HG02759 (cell line): ENCODE data around the gene CD300LD.

ENCODE experiments used
- ATAC-seq: cut with Tn5 transposase; IDR thresholded peaks from one replicate; pipeline ENCODE4 v1.9.1; 2021; ENCODE audit warnings: mild to moderate bottlenecking, moderate library complexity; ENCODE audit not compliant: unreplicated experiment

Gene CD300LD

DNA sequence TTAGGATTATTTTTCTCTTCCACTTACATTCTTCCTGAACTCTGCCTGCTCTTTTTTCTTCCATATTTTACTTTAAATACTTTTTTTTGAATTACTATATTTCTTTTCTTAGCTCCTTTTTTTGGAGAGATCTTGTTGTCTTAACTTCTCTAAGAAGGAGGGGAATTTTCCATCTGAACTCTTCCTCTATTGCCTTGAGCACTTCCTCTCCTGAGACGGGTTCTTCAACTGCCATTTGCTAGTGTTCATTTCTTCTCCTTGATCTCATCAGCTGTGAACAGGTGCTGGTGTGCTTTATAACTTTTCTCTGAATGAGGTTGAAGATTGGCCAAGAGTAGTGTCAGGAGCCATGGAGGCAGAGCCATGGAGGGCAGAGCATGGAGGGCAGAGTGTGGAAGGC lies 15.1 kb upstream of the CD300LD start:
- no peak for ATAC-seq

DNA sequence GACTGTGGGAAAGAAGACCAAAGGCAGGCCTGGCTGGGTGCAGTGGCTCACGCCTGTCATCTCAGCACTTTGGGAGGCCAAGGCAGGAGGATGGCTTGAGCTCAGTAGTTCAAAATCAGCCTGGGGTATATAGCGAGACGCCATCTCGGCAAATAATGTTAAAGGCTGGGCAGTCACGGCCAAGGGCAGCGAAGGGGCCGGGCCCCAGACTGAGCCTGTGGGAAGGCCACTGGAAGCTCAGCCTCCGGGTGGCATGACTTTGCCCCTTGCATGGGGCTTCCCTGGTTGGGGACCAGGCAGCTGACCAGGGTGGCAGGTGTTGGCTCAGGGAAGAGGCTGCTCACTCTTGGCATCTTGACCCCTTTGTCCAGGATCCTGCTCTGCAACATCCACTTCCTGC lies 14.0 kb upstream of the CD300LD start:
- no peak for ATAC-seq

DNA sequence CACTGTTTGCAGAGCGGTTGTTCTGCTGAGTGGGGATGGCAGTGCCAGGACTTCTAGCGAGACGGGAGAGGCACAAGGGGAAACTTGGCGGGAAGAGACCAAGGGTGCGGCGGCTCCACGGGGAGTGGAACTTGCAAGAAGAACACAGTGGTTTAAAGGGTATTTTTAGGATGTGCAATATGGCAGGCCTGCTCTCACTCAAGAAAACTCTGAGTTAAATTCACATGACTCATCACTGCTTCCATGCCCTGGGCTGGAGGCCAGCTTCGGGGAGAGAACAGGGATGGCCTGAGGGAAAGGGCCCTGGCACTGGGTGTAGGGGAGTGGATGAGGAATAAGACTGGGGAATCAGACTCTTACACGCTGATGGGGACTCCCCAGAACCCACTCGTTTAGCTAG lies 13.3 kb upstream of the CD300LD start:
- ATAC-seq, result no peak

DNA sequence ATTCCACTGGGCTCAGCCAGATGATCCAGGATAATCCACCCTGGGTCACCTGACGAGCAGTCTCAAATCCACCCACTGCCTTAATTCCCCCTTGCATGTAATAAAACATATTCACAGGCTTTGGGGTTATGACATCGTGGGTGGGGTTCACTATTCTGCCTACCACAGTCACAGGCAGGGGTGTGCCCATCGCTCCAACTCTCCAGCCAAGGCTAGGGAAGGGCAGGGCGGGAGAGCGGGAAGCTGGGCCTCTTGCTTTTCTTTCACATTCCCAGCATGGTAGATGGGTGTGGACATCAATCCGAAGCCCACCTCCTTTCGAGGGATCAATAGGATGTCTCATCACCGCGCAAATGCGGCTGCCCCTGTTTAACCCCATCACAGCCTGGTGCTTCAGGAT lies 12.7 kb upstream of the CD300LD start:
- no peak for ATAC-seq

DNA sequence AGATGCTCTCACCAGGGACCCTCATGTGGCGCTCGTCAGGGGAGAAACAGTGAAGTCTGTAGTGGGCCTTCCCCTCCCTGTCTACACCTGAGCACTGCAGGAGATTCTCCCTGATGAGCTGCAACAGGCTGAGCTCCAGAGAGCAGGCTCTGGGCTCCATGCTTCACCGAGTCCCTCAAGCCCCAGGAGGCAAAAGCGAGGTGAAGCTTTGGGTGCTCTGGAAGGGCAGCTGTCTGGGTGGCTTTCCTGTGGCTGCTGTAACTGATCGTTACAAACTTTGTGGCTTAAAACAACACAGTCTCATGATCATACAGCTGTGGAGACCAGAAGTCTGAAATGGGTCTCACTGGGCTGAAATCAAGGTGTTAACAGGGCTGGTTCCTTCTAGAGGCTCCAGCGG lies 12.1 kb upstream of the CD300LD start:
- ATAC-seq, result no peak

DNA sequence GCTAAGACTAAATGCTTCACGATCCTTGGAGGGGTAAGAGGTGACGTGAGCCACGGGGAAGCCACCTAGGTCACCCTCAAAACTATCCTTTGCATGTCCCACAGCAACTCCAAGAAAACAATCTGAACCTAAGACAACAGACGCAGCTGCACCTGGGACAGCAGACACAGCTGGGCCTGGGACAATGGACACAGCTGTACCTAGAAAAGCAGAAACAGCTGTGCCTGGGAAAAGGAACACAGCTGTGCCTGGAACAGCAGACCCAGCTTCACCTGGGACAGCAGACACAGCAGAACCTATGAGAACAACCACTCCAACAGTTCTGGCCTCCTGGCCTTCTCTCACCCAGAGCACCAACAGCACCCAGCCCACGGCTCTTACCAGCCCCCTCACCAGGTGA lies 11.7 kb upstream of the CD300LD start:
- no peak for ATAC-seq

DNA sequence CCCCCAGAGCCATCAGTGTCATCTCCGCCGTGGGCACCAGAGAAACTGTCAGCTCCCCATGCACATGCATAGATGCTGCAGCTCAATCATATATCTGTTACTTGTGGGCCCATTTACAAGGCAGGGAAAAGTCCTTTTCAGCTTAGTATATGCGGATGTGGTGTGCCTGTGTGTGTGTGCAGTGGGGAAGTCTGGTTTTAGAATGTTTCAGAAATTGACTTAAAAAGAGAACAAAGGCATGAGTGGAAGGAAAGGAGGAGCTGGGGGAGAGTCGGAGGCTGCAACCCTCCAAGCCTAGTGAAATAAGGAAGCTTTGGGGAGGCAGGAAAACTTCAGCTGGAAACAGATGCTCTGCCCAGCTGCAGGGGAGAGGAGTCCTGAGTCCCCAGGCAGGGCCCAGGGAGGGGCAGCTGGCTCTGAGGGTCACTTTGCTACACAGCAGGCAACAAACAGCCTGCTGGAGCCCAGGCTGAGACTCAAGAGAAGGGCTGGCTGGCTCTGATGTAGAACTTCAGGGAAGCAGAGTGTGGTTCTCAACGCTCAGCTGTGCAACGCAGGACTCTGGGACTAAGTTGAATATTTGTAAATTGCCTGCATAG lies 11.1 kb upstream of the CD300LD start:
- ATAC-seq, result no peak

DNA sequence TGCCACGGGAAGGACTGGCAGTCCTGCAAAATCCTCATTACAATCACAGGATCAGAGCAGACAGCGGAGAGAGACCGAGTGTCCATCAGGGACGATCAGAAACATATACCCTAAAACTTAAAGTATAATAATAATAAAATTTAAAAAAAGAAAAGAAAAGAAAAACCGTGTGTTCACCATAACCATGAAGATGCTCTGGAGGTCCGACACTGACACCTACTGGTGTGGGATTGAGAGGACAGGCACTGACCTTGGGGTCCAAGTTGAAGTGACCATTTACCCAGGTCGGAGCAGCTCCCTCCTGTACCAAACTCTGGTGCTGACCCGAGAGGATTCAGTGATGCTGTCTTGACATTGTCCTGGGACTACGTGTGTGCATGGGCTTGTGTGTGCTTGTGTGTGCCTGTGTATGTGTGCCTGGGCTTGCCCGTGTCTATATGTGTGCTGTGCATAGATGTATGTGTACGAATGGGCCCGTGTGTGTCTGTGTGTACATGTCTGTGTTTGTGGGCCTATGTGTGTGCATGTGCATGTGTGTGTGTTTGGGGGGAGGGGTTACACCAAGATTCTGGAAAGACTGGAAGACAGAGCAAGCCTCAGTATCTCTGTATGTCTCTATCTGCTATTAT lies 10.0 kb upstream of the CD300LD start:
- ATAC-seq, result no peak

DNA sequence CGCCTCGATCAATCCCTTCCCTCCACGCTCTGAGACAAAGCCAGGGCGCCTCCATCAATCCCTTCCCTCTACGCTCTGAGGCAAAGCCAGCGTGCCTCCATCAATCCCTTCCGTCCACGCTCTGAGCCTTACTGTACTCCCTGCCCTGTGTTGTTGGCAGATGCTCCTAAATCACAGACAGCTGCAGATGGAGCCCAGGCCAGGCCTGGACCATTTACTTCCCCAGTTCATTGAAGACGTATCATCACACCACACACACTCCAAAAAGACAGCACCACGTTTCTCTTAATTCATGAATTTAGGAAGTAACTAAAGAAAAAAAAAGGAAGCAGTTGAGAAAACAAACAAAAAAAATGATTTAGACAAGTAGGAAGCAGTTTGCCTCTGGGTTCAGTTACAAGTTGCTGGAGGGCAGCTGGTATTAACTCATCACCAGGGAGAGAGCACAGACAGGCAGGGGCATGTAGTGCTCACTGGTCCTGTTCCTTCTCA lies 7.4 kb upstream of the CD300LD start:
- no peak for ATAC-seq

DNA sequence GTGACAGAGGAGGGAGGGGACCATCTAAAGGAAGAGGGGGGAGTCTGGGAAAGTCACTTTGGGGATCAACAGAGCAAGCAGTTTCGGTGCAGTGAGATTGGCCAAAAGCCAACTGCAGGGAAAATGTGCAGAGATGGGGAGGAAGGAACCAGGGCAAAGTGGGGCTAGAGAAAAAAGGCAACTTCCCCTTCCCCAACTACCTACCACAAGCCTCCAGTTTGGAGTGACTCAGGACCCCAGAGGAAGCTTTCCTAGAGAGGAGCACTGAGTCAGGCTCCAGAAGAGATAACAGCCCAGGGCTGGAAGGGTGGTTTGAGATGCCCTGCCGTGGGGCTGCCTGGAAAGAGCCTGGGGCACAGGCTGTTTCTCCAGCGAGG lies 6.9 kb upstream of the CD300LD start:
- no peak for ATAC-seq

DNA sequence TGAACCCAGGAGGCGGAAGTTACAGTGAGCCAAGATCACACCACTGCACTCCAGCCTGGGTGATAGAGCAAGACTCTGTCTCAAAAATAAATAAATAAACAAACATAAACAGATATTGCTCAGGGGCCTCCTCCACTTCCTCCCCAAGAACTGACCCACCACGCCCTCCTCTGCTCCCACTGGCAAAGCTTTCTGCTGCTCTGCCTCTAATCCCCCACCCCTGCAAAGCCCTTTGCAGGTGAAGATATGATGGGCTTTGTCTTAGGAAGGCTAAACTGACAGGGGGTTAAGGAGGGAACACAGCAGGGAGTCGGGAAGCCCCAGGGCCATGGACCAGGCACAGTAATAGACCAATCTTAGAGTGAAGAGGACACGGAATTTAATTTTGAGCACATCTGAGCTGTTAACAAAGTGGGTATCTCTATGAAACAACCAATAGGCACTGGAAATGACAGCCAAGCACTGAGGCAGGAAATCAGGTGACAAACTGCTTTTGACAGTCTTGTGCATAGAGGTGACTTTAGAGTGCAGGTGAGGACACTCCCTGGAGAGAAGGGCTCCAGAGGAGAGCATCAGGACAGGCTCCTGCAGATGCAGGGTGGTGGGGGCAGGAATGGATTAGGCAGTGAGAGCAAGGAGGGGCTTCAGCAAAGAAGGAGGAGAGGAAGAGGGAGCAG lies 6.4 kb upstream of the CD300LD start:
- ATAC-seq, result no peak

DNA sequence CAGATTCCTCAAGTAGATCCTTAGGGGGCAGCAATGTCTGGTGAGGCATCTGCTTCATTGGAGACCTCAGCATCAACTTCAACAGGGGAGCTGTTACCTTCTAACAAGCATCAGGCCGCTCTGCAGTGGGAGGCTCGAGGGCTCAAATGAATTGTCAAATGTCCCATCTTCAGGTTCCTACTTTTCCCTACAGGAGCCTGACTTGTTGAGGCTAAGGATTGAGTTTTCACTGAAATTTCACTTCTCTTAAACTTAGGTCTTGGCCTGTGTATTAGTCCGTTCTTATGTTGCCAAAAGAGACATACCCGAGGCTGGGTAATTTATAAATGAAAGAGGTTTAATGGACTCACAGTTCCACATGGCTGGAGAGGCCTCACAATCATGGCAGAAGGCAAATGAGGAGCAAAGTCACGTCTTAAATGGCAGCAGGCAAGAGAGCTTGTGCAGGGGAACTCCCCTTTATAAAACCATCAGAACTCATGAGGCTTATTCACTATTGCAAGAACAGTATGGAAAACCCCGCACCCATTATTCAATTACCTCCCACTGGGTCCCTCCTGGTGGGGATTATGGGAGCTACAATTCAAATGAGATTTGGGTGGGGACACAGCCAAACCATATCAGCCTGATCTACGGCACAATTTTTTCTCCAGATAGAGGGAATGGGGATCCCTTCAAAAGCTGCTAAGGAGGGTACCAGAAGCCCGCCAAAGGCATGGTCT lies 5.1 kb upstream of the CD300LD start:
- ATAC-seq, result no peak

DNA sequence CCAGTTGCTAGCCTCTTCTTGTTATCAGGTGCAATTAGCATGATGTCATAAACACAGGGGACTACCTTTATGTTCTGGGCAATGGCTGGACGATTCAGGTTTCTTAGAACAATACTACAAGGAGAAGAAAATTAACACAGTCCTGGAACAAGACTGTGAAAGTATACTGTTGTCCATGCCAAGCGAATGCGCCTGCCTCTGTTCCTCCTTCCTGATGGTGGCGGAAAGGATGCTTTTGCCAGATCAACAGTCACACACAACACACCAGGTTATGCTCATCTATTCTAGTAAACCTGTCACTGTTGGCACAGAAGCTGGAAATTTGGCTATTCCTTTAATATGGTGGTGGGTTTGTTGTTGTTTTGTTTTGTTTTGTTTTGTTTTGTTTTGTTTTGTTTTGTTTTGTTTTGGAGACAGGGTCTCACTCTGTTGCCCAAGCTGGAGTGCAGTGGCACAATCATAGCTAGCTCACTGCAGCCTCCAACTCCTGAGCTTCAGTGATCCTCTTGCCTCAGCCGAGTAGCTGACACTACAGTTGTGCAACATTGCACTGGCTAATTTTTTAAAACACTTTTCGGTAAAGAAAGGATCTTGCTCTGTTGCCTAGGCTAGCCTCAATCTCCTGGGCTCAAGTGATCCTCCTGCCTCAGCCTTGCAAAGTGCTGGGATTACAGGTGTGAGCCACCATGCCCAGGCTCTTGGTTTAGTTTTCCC lies 3.1 kb upstream of the CD300LD start:
- ATAC-seq, result no peak

DNA sequence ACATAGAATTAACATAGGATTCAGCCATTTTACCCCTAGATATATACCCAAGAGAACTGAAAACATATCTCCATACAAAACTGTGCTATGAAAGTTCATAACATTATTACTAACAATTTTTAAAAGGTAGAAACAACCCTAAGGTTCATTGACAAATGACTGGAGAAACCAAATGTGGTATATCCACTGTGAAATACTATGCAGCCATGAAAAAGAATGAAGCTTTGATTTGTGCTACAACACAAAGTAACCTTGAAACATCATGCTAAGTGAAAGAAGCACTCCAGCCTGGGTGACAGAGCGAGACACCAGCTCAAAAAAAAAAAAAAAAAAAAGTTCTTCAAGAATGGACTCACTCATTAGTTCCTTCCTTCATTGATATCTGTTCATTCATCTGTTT lies 580 bp downstream of the CD300LD start:
- no peak for ATAC-seq

DNA sequence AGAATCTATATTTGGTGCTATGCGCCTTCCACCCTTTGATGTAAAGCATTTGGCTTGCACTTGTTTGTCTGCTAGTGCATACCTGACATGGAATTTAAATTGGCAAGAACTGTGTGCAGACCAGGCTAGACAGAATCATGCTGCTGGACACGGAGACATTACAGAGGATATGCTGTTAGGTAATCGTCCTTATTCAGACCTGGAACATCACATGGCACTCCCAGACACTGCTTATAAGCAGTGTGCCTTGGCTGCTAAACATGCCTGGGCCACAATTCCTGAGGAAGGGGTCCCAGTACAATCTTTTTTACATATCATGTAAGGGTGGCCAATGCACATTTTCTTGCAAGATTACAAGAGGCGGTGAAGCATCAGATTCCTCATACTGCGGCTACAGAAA lies 6.4 kb downstream of the CD300LD start:
- ATAC-seq, result no peak

DNA sequence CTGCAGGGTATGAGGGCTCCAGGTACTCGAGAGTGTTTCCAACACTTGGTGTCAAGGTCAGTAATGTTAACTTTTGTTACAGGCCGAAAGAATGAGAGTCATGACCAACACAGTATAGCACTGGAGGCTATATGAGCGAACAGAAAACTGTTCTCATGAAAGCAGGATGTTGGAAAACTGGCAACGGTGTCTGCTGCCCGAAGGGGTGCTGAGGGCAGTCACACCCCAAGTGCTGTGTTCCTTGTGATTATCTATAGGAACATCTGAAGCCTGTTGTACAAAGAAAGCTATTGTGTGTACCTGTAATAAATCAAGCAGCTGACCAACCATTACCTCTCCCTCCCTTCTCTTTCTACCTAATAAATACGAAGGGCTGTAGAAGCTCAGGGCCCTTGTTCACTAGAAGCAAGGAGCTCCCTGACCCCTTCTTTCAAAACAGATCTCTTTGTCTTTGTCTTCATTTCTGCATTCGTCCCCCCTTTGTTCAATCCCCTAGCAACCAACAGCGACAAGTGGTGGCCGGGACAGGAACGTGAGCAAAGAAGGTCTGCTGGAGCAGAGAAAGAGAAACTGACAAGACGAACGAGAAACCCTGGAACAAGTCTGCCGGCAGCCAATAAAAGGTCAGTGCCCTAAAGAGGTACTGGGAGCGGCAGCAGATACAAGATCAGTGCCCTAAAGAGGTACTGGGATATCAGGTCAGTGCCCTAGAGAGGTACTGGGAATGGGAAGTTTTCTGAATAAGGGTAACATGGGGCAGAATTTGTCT lies 7.6 kb downstream of the CD300LD start:
- no peak for ATAC-seq

DNA sequence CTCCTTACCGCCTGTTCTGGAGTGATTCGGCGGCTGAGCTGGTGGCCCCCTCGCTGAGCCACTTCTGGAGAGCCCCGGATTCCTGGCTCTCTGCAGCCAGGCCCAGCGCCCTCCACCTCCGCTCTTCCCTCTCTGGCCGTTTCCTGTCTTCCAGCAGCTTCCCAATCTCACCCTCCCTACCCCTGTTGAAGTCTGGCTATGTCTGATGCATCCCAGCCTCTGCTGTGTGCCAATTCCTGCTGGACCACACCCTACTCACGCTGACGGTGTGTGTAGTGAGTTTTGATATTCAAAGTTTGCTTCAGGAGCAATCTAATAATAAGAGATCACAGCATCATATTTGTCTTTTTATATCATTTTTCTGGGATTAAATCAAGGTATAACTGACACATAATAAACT lies 9.4 kb downstream of the CD300LD start:
- ATAC-seq, result no peak

DNA sequence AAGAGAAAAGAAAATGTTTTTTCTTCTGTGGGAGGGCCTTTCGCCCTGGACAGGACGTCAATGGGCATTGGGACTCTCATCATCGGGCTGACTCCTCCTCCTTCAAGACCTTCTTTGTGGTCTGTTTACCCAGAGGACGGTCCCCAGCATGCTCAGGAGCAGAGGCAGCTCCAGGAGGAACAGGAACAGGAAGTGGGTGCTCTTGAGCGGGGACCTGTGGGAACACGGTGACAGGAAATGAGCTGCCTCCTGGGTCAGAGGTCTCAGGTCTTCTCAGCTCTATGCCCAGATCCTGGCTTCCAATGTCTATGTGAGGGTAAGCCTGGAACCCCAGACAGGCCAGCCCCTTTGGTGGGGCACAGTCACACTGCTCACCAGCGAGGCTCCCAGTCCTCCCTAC lies 12.2 kb downstream of the CD300LD start:
- no peak for ATAC-seq

DNA sequence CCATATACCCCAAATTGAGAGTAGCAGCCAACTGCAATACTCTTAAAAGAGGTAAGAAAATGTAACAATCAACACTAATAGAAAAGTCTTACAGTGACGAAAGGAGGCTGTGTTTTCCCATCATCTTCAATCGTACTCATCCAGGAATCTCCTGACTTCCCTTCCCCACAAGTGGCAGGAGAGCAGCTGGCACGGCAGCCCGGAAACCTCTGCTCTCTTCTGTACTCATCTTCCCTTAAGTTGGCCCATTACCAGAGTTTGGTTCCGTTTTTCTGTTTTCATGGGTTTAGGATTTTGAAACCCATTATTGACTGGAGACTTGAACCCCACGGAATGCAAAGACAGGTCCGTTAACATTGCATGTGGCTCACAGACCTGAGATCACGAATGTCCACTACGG lies 13.1 kb downstream of the CD300LD start:
- ATAC-seq, result no peak

DNA sequence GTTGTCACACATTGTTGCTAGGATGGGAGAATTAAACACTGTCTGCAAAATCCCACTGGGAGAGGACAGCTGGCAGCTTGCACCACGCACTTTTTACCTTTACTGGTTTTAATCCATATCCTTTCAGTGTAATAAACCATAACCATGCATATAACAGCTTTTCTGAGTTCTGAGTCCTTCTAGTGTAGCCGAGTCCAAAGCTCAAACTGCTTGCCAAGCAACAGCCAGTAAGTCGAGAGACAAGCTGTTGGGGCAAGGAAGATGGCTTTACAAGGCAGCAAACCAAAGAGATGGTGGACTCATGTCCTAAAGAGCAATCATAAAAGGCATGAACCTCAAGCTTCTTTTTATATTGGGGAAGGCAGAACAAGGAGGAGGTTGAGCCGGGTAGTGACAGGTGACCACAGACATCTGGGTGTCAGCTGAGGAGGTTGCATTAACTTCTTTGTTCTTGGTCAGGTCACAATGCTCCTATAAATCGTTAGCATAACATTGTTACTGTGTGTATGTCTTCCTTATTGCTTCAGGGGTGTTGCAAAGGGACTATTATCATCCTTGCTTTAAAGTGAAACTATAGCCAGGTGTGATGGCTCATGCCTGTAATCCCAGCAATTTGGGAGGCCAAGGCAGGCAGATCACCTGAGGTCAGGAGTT lies 17.5 kb downstream of the CD300LD start:
- ATAC-seq, result no peak
